ENCODE measurements around the gene TEKT3.

The TEKT3 gene

DNA sequence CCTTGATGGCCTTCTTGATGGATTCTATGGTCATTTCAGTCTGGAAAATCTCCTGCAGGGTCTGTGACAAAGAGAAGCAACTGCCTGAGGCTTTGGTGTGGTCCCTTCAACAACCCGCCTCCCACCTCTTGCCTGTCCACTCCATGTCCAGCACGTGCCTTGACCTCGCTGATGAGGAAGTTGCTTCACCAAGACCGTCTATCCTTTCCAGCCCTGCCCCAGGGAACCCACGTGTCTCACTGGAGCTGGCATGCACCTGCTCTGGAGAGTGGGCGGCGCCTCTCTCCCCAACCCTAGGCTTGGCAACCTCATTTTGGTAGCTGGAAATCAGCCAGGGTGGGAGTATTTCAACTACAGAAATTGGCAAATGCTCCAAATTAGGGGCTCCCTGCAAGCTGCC lies 32.6 kb downstream of the TEKT3 start:
- no peak overlapping the region for H3K4me3 ChIP-seq (ENCODE audit: low read depth, low read length)
- TF ChIP-seq POLR2A (IDR thresholded peaks at IDR 0.05; ENCODE audit: extremely low read depth, insufficient read length) (no peak), MYC (IDR thresholded peaks at IDR 0.05; ENCODE audit: low read depth, low read length) (no peak)
- TF ChIP-seq, protein P1, sequence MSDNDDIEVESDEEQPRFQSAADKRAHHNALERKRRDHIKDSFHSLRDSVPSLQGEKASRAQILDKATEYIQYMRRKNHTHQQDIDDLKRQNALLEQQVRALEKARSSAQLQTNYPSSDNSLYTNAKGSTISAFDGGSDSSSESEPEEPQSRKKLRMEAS (IDR thresholded peaks at IDR 0.05; ENCODE audit: low read depth, low read length): peak; percentile 45
- TF ChIP-seq, protein P2, sequence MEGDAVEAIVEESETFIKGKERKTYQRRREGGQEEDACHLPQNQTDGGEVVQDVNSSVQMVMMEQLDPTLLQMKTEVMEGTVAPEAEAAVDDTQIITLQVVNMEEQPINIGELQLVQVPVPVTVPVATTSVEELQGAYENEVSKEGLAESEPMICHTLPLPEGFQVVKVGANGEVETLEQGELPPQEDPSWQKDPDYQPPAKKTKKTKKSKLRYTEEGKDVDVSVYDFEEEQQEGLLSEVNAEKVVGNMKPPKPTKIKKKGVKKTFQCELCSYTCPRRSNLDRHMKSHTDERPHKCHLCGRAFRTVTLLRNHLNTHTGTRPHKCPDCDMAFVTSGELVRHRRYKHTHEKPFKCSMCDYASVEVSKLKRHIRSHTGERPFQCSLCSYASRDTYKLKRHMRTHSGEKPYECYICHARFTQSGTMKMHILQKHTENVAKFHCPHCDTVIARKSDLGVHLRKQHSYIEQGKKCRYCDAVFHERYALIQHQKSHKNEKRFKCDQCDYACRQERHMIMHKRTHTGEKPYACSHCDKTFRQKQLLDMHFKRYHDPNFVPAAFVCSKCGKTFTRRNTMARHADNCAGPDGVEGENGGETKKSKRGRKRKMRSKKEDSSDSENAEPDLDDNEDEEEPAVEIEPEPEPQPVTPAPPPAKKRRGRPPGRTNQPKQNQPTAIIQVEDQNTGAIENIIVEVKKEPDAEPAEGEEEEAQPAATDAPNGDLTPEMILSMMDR (IDR thresholded peaks at IDR 0.05; ENCODE audit: low read depth, low read length): no peak
- no peak for DNase-seq (ENCODE audit: low read depth)

DNA sequence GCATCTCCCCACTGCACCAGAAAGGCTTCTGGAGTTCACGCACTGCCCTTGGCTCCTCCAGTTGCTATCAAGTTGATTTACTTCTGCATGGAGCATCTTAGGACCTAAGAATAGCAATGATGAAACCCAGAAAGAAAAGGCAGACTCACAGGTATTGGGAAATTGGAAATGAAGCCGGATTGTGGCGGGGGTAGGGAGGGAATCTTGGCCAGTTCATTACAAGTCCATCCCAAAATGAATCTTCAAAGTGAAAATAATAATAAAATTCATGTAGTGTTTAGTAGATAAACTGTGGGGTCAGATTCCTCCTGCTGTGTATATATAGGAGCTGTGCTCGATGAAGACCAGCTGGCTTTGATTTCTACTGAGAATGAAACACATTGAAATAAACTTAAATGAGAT lies 33.7 kb downstream of the TEKT3 start:
- TF ChIP-seq, protein P2 (IDR thresholded peaks at IDR 0.05; ENCODE audit: low read depth, low read length): no peak
- no peak for TF ChIP-seq POLR2A (IDR thresholded peaks at IDR 0.05; ENCODE audit: extremely low read depth, insufficient read length)
- no peak for TF ChIP-seq MYC (IDR thresholded peaks at IDR 0.05; ENCODE audit: low read depth, low read length)
- TF ChIP-seq, protein P1 (IDR thresholded peaks at IDR 0.05; ENCODE audit: low read depth, low read length): no peak

DNA sequence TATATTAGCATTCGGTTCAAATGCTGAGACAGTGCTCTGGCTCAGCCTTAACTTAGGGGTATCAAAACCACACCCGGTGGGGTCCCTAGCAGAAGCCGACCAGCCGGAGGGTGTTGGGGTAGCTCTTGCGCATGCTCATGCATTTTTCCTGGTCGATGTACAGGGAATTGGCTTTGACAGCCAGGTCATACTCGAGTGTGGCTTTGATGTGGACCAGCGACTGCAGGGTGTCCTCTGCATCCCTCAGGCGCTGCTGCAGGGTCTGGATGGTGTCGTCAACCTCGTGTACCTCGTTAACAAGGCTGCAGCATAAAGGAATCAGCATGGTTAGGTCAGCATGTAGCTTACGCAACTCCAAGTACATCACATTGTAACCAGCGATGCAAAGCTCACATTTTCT lies 37.5 kb downstream of the TEKT3 start:
- H3K4me3 ChIP-seq (ENCODE audit: low read depth, low read length): no peak overlapping the region
- TF ChIP-seq, protein P2 (IDR thresholded peaks at IDR 0.05; ENCODE audit: low read depth, low read length): no peak
- TF ChIP-seq, protein P1 (IDR thresholded peaks at IDR 0.05; ENCODE audit: low read depth, low read length): no peak
- TF ChIP-seq MYC (IDR thresholded peaks at IDR 0.05; ENCODE audit: low read depth, low read length): no peak
- no peak for TF ChIP-seq POLR2A (IDR thresholded peaks at IDR 0.05; ENCODE audit: extremely low read depth, insufficient read length)
- DNase-seq (ENCODE audit: low read depth): peak; percentile 9

More for the DNA sequence above, 33.7 kb downstream of the TEKT3 start:
- H3K4me3 ChIP-seq (ENCODE audit: low read depth, low read length): no peak overlapping the region
- no peak for DNase-seq (ENCODE audit: low read depth)

DNA sequence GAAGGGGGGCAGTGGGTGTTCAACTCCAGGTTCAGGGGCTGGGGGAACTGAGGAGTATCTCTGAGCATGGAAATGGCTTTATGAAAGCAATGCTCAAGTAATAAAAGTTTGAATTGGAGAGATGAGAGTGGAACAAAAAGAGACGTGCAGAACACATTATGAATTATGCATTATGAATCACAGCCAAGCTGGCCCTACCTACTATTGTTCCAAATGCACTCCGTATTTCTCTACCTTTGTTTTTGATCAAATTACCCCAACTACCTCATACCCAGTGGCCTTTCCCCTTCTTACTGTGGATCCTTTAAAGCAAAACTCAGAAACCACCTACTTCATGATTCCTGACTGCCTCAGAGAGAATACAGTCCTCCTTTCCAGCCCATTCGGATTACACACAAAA lies 38.1 kb downstream of the TEKT3 start:
- TF ChIP-seq MYC (IDR thresholded peaks at IDR 0.05; ENCODE audit: low read depth, low read length): no peak
- TF ChIP-seq POLR2A (IDR thresholded peaks at IDR 0.05; ENCODE audit: extremely low read depth, insufficient read length): no peak
- TF ChIP-seq, protein P1 (IDR thresholded peaks at IDR 0.05; ENCODE audit: low read depth, low read length): no peak
- TF ChIP-seq, protein P2 (IDR thresholded peaks at IDR 0.05; ENCODE audit: low read depth, low read length): no peak
- no peak for DNase-seq (ENCODE audit: low read depth)

DNA sequence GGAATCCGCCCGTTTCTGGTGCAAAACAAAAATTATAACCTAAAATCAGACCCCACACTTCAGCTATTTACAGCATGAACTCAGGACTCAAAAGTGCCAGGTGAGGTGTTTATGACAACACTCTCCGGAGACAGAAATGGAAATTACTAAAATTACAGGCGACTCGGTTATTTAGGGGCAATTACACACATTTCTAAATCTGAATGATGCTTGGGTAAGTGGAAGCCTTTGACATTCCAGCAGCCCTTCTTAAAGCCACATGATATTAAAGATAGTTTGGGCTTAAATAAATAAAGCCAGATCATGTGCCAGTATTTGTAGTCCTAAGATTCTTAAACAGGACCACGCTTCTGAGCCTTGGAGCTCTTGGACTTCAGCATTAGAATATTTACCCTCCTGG lies 39.6 kb downstream of the TEKT3 start:
- no peak overlapping the region for H3K4me3 ChIP-seq (ENCODE audit: low read depth, low read length)
- TF ChIP-seq, protein P2 (IDR thresholded peaks at IDR 0.05; ENCODE audit: low read depth, low read length): no peak
- TF ChIP-seq POLR2A (IDR thresholded peaks at IDR 0.05; ENCODE audit: extremely low read depth, insufficient read length): no peak
- no peak for TF ChIP-seq MYC (IDR thresholded peaks at IDR 0.05; ENCODE audit: low read depth, low read length)
- TF ChIP-seq, protein P1 (IDR thresholded peaks at IDR 0.05; ENCODE audit: low read depth, low read length): no peak
- DNase-seq (ENCODE audit: low read depth): no peak

More for the DNA sequence above, 38.1 kb downstream of the TEKT3 start:
- H3K4me3 ChIP-seq (ENCODE audit: low read depth, low read length): no peak overlapping the region

All from NB4 (cell line).